ENCODE results near the gene IAH1.

IAH1 gene

GRCh38 chr2:9527995-9528787 lies 53.8 kb downstream of the IAH1 start:
- no peak for DNase-seq (ENCODE audit: low read depth in 4 of 4, low spot score in 1 of 4)

- no peak for DNase-seq (ENCODE audit: low read depth in 4 of 4, low spot score in 1 of 4)
Observed at GRCh38 chr2:9532421-9532820, 58.1 kb downstream of the IAH1 start.

- no peak for DNase-seq (ENCODE audit: low read depth in 4 of 4, low spot score in 1 of 4)
Observed at GRCh38 chr2:9533663-9534062, 59.3 kb downstream of the IAH1 start.

- no peak for DNase-seq (ENCODE audit: low read depth in 4 of 4, low spot score in 1 of 4)
Observed at GRCh38 chr2:9535177-9535576, 60.8 kb downstream of the IAH1 start.

- no peak for DNase-seq (ENCODE audit: low read depth in 4 of 4, low spot score in 1 of 4)
Observed at GRCh38 chr2:9536504-9536903, 62.2 kb downstream of the IAH1 start.

GRCh38 chr2:9538000-9538507 lies 63.7 kb downstream of the IAH1 start:
- DNase-seq (ENCODE audit: low read depth in 4 of 4, low spot score in 1 of 4) = no peak

Data from stimulated activated CD4-positive, alpha-beta T cell treated with anti-CD3 and anti-CD28 coated beads, Interleukin-1b, Interleukin-23, amount 100 ng/mL, for 24 hours (primary cell).